Thyroid gland (tissue), 4 donors: Measurements from ENCODE around the gene DRAM1.

Source experiments
- POLR2A ChIP-seq, 2 donors: fragments of 450-650 bp; IDR thresholded peaks; one replicate each; pipeline ENCODE4 v1.6.1; 2017; ENCODE audit warnings: antibody characterized with exemption in 2 of 2, mild to moderate bottlenecking in 2 of 2, moderate library complexity in 1 of 2
- TF ChIP-seq, protein P1 (sequence below), 6 experiments: fragments of 200-600 bp in 3 of 6; fragments of 450-650 bp in 3 of 6; sonication (generic) in 3 of 6; IDR thresholded peaks; one replicate each; pipeline ENCODE4 v1.5.1; 2016 to 2019; ENCODE audit warnings: antibody characterized with exemption in 6 of 6, mild to moderate bottlenecking in 2 of 6, inconsistent platforms in 1 of 6, moderate library complexity in 1 of 6

DNA sequence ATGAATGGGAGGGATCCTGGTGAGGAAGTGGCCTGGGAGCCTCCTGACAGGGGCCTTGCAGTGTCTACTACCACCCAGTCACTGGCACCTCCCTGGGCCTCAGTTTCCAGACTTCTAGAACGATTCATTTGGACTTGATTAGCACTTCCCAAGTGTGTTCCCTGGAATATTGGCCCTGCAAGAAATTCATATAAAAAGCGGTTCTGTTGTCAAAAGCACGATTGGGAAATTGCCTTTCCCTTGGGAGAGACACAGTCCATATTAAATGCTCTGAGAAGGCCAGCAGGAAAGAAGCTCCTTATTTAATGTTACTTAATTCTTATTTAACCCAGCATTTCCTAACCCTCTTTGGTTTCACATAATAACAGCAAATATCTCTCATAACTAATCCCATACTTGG lies 61.9 kb downstream of the DRAM1 start:
- TF ChIP-seq, protein P1, sequence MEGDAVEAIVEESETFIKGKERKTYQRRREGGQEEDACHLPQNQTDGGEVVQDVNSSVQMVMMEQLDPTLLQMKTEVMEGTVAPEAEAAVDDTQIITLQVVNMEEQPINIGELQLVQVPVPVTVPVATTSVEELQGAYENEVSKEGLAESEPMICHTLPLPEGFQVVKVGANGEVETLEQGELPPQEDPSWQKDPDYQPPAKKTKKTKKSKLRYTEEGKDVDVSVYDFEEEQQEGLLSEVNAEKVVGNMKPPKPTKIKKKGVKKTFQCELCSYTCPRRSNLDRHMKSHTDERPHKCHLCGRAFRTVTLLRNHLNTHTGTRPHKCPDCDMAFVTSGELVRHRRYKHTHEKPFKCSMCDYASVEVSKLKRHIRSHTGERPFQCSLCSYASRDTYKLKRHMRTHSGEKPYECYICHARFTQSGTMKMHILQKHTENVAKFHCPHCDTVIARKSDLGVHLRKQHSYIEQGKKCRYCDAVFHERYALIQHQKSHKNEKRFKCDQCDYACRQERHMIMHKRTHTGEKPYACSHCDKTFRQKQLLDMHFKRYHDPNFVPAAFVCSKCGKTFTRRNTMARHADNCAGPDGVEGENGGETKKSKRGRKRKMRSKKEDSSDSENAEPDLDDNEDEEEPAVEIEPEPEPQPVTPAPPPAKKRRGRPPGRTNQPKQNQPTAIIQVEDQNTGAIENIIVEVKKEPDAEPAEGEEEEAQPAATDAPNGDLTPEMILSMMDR (IDR thresholded peaks at IDR 0.05) = no peak
- no peak for TF ChIP-seq POLR2A (IDR thresholded peaks at IDR 0.05)
